Testis (tissue), 3 donors: ENCODE measurements around the gene C16orf86. TPM values are rescaled to one million over a fixed set of nuclear protein-coding genes. Genes with fewer than 3 reads are reported as not detected.

Experiments used
- DNase-seq: peaks from one replicate; pipeline ENCODE4 v3.0.0-alpha.2; 2019
- H3K27ac ChIP-seq, 2 donors: fragments of 200-600 bp; sonication (generic); one replicate each; pipeline ENCODE4 v1.5.1; 2019
- H3K27me3 ChIP-seq: fragments of 200-600 bp; sonication (generic); one replicate; pipeline ENCODE4 v1.5.1; 2019
- H3K36me3 ChIP-seq: fragments of 200-600 bp; sonication (generic); one replicate; pipeline ENCODE4 v1.5.1; 2017; ENCODE audit warnings: low read depth; ENCODE audit errors: missing control alignments
- H3K4me1 ChIP-seq: fragments of 200-600 bp; sonication (generic); one replicate; pipeline ENCODE4 v1.5.1; 2019
- H3K4me3 ChIP-seq, 2 donors: fragments of 200-600 bp; sonication (generic); one replicate each; pipeline ENCODE4 v1.5.1; 2017 to 2019
- H3K9me3 ChIP-seq: fragments of 200-600 bp; sonication (generic); one replicate; pipeline ENCODE4 v1.5.1; 2017
- POLR2A ChIP-seq: fragments of 450-650 bp; IDR thresholded peaks from one replicate; pipeline ENCODE4 v1.6.1; 2017; ENCODE audit warnings: antibody characterized with exemption, mild to moderate bottlenecking, moderate library complexity
- WGBS, 2 donors: methylation state at CpG; one replicate each; pipeline ENCODE4 v1.1.5; 2018; 5-methylcytosine and 5-hydroxymethylcytosine counted together
- intact Hi-C: fragments of 100-400 bp; cut with DNase I; formaldehyde crosslinking; loops from one replicate; pipeline ENCODE4 v1.15.1; 2023; ENCODE audit warnings: low total_unique reads
- polyA plus RNA-seq: library from polyadenylated mRNA; stranded (reverse); fragments of 350-450 nt; fragmentation: Illumina TruSeq; extraction: RNeasy Lipid Tissue Mini Kit (QIAGEN cat#74804); gene quantifications from one replicate; pipeline ENCODE4 v1.2.3, GENCODE V29; 2014; ENCODE audit warnings: low read depth, low replicate concordance; ENCODE audit not compliant: insufficient read depth
- total RNA-seq, 2 donors: library from RNA; depleted of rRNA; stranded (reverse); fragments of >200 nt; gene quantifications; one replicate each; pipeline ENCODE4 v1.2.3, GENCODE V29; 2016
- TF ChIP-seq, protein P1 (sequence below), 3 experiments: fragments of 450-650 bp in 2 of 3; fragments of 200-600 bp in 1 of 3; sonication (generic) in 1 of 3; IDR thresholded peaks; one replicate each; pipeline ENCODE4 v1.5.1; 2016 to 2019; ENCODE audit warnings: antibody characterized with exemption in 3 of 3, mild to moderate bottlenecking in 2 of 3, moderate library complexity in 1 of 3

Gene C16orf86
- total and polyA plus RNA-seq, 3 donors from 2014 or later: 38.7 to 77.9 (median 43.4) TPM

DNA sequence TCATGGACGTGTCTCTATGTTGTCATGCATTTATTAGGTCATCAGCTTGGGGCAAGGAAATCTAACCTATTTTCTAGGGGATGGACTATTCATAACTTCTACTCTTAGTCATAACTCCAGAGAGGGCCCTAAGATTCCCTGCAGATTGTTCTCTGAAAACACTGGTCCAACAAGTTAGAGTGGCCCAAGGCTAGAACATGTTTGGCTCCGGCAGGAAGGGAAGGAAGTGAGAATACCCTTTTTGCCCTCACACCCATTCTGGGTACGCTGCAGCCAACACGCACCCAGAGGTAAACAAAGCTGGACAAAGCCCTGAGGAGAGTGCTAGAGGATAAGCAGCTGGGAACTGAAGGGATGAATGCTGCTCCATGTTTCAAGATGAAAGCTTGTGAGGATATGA is 9.9 kb downstream of the C16orf86 start:
- no peak overlapping the region for H3K27ac ChIP-seq
- H3K36me3 ChIP-seq: no peaks in the 10 kb centered on the region
- TF ChIP-seq, protein P1, sequence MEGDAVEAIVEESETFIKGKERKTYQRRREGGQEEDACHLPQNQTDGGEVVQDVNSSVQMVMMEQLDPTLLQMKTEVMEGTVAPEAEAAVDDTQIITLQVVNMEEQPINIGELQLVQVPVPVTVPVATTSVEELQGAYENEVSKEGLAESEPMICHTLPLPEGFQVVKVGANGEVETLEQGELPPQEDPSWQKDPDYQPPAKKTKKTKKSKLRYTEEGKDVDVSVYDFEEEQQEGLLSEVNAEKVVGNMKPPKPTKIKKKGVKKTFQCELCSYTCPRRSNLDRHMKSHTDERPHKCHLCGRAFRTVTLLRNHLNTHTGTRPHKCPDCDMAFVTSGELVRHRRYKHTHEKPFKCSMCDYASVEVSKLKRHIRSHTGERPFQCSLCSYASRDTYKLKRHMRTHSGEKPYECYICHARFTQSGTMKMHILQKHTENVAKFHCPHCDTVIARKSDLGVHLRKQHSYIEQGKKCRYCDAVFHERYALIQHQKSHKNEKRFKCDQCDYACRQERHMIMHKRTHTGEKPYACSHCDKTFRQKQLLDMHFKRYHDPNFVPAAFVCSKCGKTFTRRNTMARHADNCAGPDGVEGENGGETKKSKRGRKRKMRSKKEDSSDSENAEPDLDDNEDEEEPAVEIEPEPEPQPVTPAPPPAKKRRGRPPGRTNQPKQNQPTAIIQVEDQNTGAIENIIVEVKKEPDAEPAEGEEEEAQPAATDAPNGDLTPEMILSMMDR (IDR thresholded peaks at IDR 0.05): no peak
- no peak for TF ChIP-seq POLR2A
- no peaks in the 10 kb centered on the region for H3K27me3 ChIP-seq
- intact Hi-C loops: no loop called here
- 92 to 95% methylated on average over 4 of the region's 4 CpGs for WGBS, 2 donors
- no peak overlapping the region for H3K4me3 ChIP-seq
- no peak for DNase-seq
- H3K9me3 ChIP-seq: no peaks in the 10 kb centered on the region
- H3K4me1 ChIP-seq: peaks cover 12% of the 10 kb centered on the region

DNA sequence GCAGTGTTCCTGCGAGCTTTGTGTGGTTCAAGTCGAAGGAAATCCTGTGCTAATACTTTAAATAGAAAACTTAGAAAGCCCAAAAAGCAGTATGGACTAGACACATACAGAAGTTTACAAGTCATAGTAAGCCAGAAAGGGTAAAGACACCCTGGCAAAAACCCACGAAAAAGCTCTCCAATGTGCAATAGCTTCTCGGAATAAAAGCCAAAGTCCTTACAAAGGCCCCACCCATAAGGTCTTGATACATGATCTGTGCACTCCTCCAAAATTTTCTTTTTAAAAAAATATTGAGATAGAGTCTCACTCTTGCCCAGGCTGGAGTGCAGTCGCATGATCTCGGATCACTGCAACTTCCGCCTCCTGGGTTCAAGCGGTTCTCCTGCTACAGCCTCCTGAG is 10.3 kb downstream of the C16orf86 start:
- intact Hi-C loops: no loop called here
- Histone ChIP-seq H3K9me3 (no peaks in the 10 kb centered on the region), H3K27ac (no peak overlapping the region), H3K4me1 (peaks cover 12% of the 10 kb centered on the region), H3K27me3 (no peaks in the 10 kb centered on the region), H3K36me3 (no peaks in the 10 kb centered on the region), H3K4me3 (no peak overlapping the region)
- 60 to 71% methylated on average over 8 of the region's 8 CpGs for WGBS, 2 donors
- no peak for DNase-seq
- TF ChIP-seq POLR2A: no peak
- TF ChIP-seq, protein P1 (IDR thresholded peaks at IDR 0.05): no peak

DNA sequence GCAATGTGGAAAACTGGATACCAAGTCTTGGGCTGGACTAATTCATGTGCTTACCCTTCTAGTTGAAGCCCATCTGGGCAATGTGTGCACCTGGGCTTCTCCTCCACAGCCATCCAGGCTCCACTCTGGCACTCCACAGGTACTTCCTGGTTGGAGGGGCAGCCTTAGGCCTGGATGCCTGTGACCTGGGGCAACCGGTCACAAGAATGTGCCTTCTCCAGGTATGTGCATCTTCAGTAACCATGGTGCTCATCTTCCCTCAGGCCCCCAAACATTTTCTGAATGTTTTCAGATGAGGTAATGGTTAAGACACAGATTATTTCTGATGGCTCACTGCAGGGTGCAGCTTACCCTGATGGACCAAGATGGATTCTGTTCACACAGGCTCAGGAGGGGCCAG is 11.1 kb downstream of the C16orf86 start:
- intact Hi-C loops: no loop called here
- H3K9me3 ChIP-seq: no peaks in the 10 kb centered on the region
- H3K27ac ChIP-seq: no peak overlapping the region
- H3K27me3 ChIP-seq: no peaks in the 10 kb centered on the region
- H3K4me1 ChIP-seq: peaks cover 12% of the 10 kb centered on the region
- H3K36me3 ChIP-seq: no peaks in the 10 kb centered on the region
- H3K4me3 ChIP-seq: no peak overlapping the region
- WGBS, 2 donors: 100% methylated on average over 1 of the region's 1 CpG
- DNase-seq: no peak
- TF ChIP-seq, protein P1 (IDR thresholded peaks at IDR 0.05): no peak
- TF ChIP-seq POLR2A: no peak

DNA sequence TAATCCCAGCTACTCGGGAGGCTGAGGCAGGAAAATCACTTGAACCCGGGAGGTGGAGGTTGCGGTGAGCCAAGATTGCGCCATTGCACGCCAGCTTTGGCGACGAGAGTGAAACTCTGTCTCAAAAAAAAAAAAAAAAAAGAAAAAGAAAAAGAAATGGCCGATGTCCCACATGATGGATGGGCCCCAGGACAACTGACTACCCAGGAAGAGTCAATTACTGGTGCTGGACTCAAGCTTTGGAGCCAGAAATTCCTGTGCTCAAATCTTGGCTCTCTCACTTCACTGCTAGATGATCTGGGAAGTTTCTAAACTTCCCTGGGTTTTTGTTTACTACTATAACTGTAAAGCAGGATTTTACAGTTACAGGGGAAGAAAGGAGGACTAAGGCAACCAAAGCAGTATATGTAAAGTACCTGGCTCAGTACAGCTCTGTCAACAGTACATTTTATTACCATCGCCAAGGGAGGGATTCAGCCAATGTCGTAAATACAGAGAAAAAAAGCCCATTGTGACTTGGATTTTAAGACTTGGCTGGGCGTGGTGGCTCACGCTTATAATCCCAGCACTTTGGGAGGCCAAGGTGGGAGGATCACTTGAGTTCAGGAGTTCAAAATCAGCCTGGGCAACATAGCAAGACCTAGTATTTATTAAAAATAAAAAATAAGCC is 11.9 kb downstream of the C16orf86 start:
- TF ChIP-seq, protein P1 (IDR thresholded peaks at IDR 0.05): no peak
- no peak for TF ChIP-seq POLR2A
- H3K27ac ChIP-seq: no peak overlapping the region
- 92 to 93% methylated on average over 12 of the region's 12 CpGs for WGBS, 2 donors

More for the DNA sequence above, 11.9 kb downstream of the C16orf86 start:
- Histone ChIP-seq H3K4me1 (peaks cover 5% of the 10 kb centered on the region), H3K27me3 (no peaks in the 10 kb centered on the region), H3K36me3 (no peaks in the 10 kb centered on the region), H3K9me3 (no peaks in the 10 kb centered on the region), H3K4me3 (no peak overlapping the region)
- intact Hi-C loops: no loop called here
- no peak for DNase-seq
